Karpas-422 (cell line): ENCODE results near the gene EPO. TPM values are rescaled to one million over a fixed set of nuclear protein-coding genes. Genes with fewer than 3 reads are reported as not detected.

Experiments used
- DNase-seq: peaks from one replicate; pipeline ENCODE4 v3.0.0-alpha.2; 2015
- H2AFZ ChIP-seq: fragments of 200-600 bp; sonication (generic); 2 replicates; pipeline ENCODE4 v1.6.1; 2014; ENCODE audit warnings: antibody characterized with exemption, low read length, mixed read lengths
- H3K27ac ChIP-seq: fragments of 200-600 bp; sonication (generic); 2 replicates; pipeline ENCODE4 v1.5.1; 2014; ENCODE audit warnings: mild to moderate bottlenecking, low read length, moderate library complexity
- H3K27me3 ChIP-seq: fragments of 200-600 bp; sonication (generic); 2 replicates; pipeline ENCODE4 v1.6.1; 2014; ENCODE audit warnings: low read length, mixed read lengths
- H3K36me3 ChIP-seq: fragments of 200-600 bp; sonication (generic); 2 replicates; pipeline ENCODE4 v1.6.1; 2014; ENCODE audit warnings: low read length, mixed read lengths; ENCODE audit not compliant: insufficient read depth
- H3K4me1 ChIP-seq: fragments of 200-600 bp; sonication (generic); 2 replicates; pipeline ENCODE4 v1.6.1; 2014; ENCODE audit warnings: mild to moderate bottlenecking, low read length, mixed read lengths
- H3K4me2 ChIP-seq: fragments of 200-600 bp; sonication (generic); 2 replicates; pipeline ENCODE4 v1.6.1; 2014; ENCODE audit warnings: low read length, low read depth, mild to moderate bottlenecking; ENCODE audit not compliant: poor library complexity, severe bottlenecking
- H3K4me3 ChIP-seq: fragments of 200-600 bp; sonication (generic); 2 replicates; pipeline ENCODE4 v1.5.1; 2014; ENCODE audit warnings: mild to moderate bottlenecking, antibody characterized with exemption, low read length, mixed read lengths
- H3K79me2 ChIP-seq: fragments of 200-600 bp; sonication (generic); 2 replicates; pipeline ENCODE4 v1.6.1; 2014; ENCODE audit warnings: mild to moderate bottlenecking, low read length, mixed read lengths
- H3K9ac ChIP-seq: fragments of 200-600 bp; sonication (generic); 2 replicates; pipeline ENCODE4 v1.6.0; 2014; ENCODE audit warnings: low read length
- H3K9me2 ChIP-seq: fragments of 200-600 bp; sonication (generic), shearing (Covaris generic); replicated peaks from 2 replicates; pipeline ENCODE4 v1.6.0; 2014; ENCODE audit warnings: mild to moderate bottlenecking, low read length, moderate library complexity; ENCODE audit not compliant: insufficient read depth
- H3K9me3 ChIP-seq: fragments of 300-700, 200-600 bp; sonication (generic); 2 replicates; pipeline ENCODE4 v1.6.1; 2014; ENCODE audit warnings: low read length, mixed read lengths
- H4K20me1 ChIP-seq: fragments of 200-600 bp; sonication (generic); 2 replicates; pipeline ENCODE4 v1.6.1; 2014; ENCODE audit warnings: mild to moderate bottlenecking, antibody characterized with exemption, low read length, low read depth; ENCODE audit not compliant: insufficient read depth
- total RNA-seq: library from RNA; depleted of rRNA; stranded (reverse); fragments of >200 nt; shearing (Covaris generic); gene quantifications from 2 replicates; pipeline ENCODE4 v1.2.3, GENCODE V29; 2014; ENCODE audit warnings: low replicate concordance

EPO gene
- total RNA-seq, 1 experiment from 2014 or later = not detected

- no peak overlapping the region for H2AFZ ChIP-seq
- no peak overlapping the region for H3K27ac ChIP-seq
- peaks cover 2% of the 10 kb centered on the region for H3K4me1 ChIP-seq
- no peaks in the 10 kb centered on the region for H3K27me3 ChIP-seq
- DNase-seq = no peak
- H3K36me3 ChIP-seq = peaks cover 11% of the 10 kb centered on the region
- H3K4me2 ChIP-seq = no peak overlapping the region
- no peaks in the 10 kb centered on the region for H3K9me3 ChIP-seq
- H4K20me1 ChIP-seq = 0 out of 2 replicates have a peak, but pooled peaks cover 3% of the 10 kb centered on the region
- H3K9me2 ChIP-seq = no peaks in the 10 kb centered on the region
- H3K4me3 ChIP-seq = no peak overlapping the region
- H3K79me2 ChIP-seq = no peaks in the 10 kb centered on the region; the same call in 1 of the 2 replicates
- H3K9ac ChIP-seq = no peak overlapping the region
These were observed 38.6 kb upstream of the EPO start for GRCh38 chr7:100681491-100682227.

- H3K4me3 ChIP-seq = no peak overlapping the region
- 0 out of 2 replicates have a peak, but pooled peaks cover 3% of the 10 kb centered on the region for H4K20me1 ChIP-seq
These were observed 38.0 kb upstream of the EPO start for GRCh38 chr7:100682228-100682741.

GRCh38 chr7:100682991-100683658 is 37.1 kb upstream of the EPO start:
- H2AFZ ChIP-seq = no peak overlapping the region
- no peaks in the 10 kb centered on the region for H3K9me3 ChIP-seq
- H4K20me1 ChIP-seq = 0 out of 2 replicates have a peak, but pooled peaks cover 3% of the 10 kb centered on the region
- no peaks in the 10 kb centered on the region for H3K9me2 ChIP-seq
- no peak overlapping the region for H3K9ac ChIP-seq
- H3K4me3 ChIP-seq = no peak overlapping the region
- no peaks in the 10 kb centered on the region for H3K27me3 ChIP-seq
- DNase-seq = no peak
- no peaks in the 10 kb centered on the region for H3K79me2 ChIP-seq
- H3K27ac ChIP-seq = no peak overlapping the region
- H3K36me3 ChIP-seq = peaks cover 17% of the 10 kb centered on the region
- no peak overlapping the region for H3K4me2 ChIP-seq
- H3K4me1 ChIP-seq = no peaks in the 10 kb centered on the region

More at GRCh38 chr7:100682228-100682741, 38.0 kb upstream of the EPO start:
- no peak overlapping the region for H3K4me2 ChIP-seq
- no peak for DNase-seq
- H3K27ac ChIP-seq = no peak overlapping the region
- H3K9ac ChIP-seq = no peak overlapping the region
- H3K27me3 ChIP-seq = no peaks in the 10 kb centered on the region
- no peaks in the 10 kb centered on the region for H3K4me1 ChIP-seq
- no peaks in the 10 kb centered on the region for H3K79me2 ChIP-seq
- no peaks in the 10 kb centered on the region for H3K9me3 ChIP-seq
- no peaks in the 10 kb centered on the region for H3K9me2 ChIP-seq
- no peak overlapping the region for H2AFZ ChIP-seq
- peaks cover 11% of the 10 kb centered on the region for H3K36me3 ChIP-seq

- H3K9me3 ChIP-seq = no peaks in the 10 kb centered on the region
- no peaks in the 10 kb centered on the region for H3K4me1 ChIP-seq
- peaks cover 11% of the 10 kb centered on the region for H4K20me1 ChIP-seq
- no peak for DNase-seq
- H2AFZ ChIP-seq = no peak overlapping the region
- peaks cover 7% of the 10 kb centered on the region for H3K79me2 ChIP-seq
- H3K27ac ChIP-seq = no peak overlapping the region
- H3K9me2 ChIP-seq = no peaks in the 10 kb centered on the region
- H3K27me3 ChIP-seq = no peaks in the 10 kb centered on the region
- no peak overlapping the region for H3K9ac ChIP-seq
- H3K4me3 ChIP-seq = no peak overlapping the region
- H3K36me3 ChIP-seq = peaks cover 20% of the 10 kb centered on the region
- no peak overlapping the region for H3K4me2 ChIP-seq
These were observed 36.4 kb upstream of the EPO start for GRCh38 chr7:100683659-100684533.

- no peak overlapping the region for H3K4me3 ChIP-seq
- no peak overlapping the region for H3K27ac ChIP-seq
- DNase-seq = no peak
- no peak overlapping the region for H3K4me2 ChIP-seq
- no peak overlapping the region for H2AFZ ChIP-seq
- H3K9ac ChIP-seq = no peak overlapping the region
- no peaks in the 10 kb centered on the region for H3K27me3 ChIP-seq
- H4K20me1 ChIP-seq = peaks cover 15% of the 10 kb centered on the region
- no peaks in the 10 kb centered on the region for H3K9me2 ChIP-seq
- no peaks in the 10 kb centered on the region for H3K9me3 ChIP-seq
- no peaks in the 10 kb centered on the region for H3K4me1 ChIP-seq
- H3K79me2 ChIP-seq = peaks cover 14% of the 10 kb centered on the region
- H3K36me3 ChIP-seq = peaks cover 16% of the 10 kb centered on the region
These were observed 35.7 kb upstream of the EPO start for GRCh38 chr7:100684534-100685042.

- Histone ChIP-seq H3K27me3 (no peaks in the 10 kb centered on the region), H3K9ac (no peak overlapping the region)
- DNase-seq = no peak
These were observed 35.1 kb upstream of the EPO start for GRCh38 chr7:100685049-100685605.

GRCh38 chr7:100685631-100686145 is 34.6 kb upstream of the EPO start:
- Histone ChIP-seq H2AFZ (no peak overlapping the region), H3K27ac (no peak overlapping the region), H4K20me1 (peaks cover 23% of the 10 kb centered on the region), H3K36me3 (peaks cover 15% of the 10 kb centered on the region), H3K9me3 (no peaks in the 10 kb centered on the region), H3K27me3 (no peaks in the 10 kb centered on the region), H3K4me2 (no peak overlapping the region), H3K9ac (no peak overlapping the region), H3K79me2 (peaks cover 25% of the 10 kb centered on the region), H3K4me1 (no peaks in the 10 kb centered on the region), H3K9me2 (no peaks in the 10 kb centered on the region), H3K4me3 (no peak overlapping the region)
- DNase-seq = no peak

More at GRCh38 chr7:100685049-100685605, 35.1 kb upstream of the EPO start:
- no peaks in the 10 kb centered on the region for H3K9me2 ChIP-seq
- no peaks in the 10 kb centered on the region for H3K9me3 ChIP-seq
- no peak overlapping the region for H3K27ac ChIP-seq
- H3K4me1 ChIP-seq = no peaks in the 10 kb centered on the region
- peaks cover 15% of the 10 kb centered on the region for H3K36me3 ChIP-seq
- H3K79me2 ChIP-seq = peaks cover 19% of the 10 kb centered on the region
- H3K4me2 ChIP-seq = no peak overlapping the region
- no peak overlapping the region for H3K4me3 ChIP-seq
- peaks cover 20% of the 10 kb centered on the region for H4K20me1 ChIP-seq
- H2AFZ ChIP-seq = no peak overlapping the region
